IPS-20b (cell line): ENCODE results near the gene ARHGAP24.
"Not testable (repeated sequence)": the region's sequence is repeated elsewhere in the genome, so short reads cannot be mapped to it uniquely, and the experiment has no call there.

Experiments used
- H3K27ac ChIP-seq: one replicate; pipeline ENCODE4 v1.5.1; 2013; ENCODE audit warnings: low read length
- H3K27me3 ChIP-seq: 2 replicates; pipeline ENCODE4 v1.6.1; 2013; ENCODE audit warnings: mild to moderate bottlenecking, low read length, inconsistent platforms; ENCODE audit not compliant: insufficient read depth
- H3K36me3 ChIP-seq: 2 replicates; pipeline ENCODE4 v1.6.1; 2013; ENCODE audit warnings: low read depth, mild to moderate bottlenecking, inconsistent platforms, low read length, moderate library complexity; ENCODE audit not compliant: insufficient read depth
- H3K4me1 ChIP-seq: 2 replicates; pipeline ENCODE4 v1.6.1; 2013; ENCODE audit warnings: mild to moderate bottlenecking, control low read depth, inconsistent platforms, low read length, moderate library complexity; ENCODE audit not compliant: insufficient read depth
- H3K4me3 ChIP-seq: 2 replicates; pipeline ENCODE4 v1.5.1; 2013; ENCODE audit warnings: mild to moderate bottlenecking, low read length, inconsistent platforms
- H3K9ac ChIP-seq: 2 replicates; pipeline ENCODE4 v1.6.1; 2013; ENCODE audit warnings: low read depth, mild to moderate bottlenecking, inconsistent platforms, low read length, moderate library complexity
- H3K9me3 ChIP-seq: 2 replicates; pipeline ENCODE4 v1.6.1; 2013; ENCODE audit warnings: mild to moderate bottlenecking, low read depth, low read length, inconsistent platforms; ENCODE audit not compliant: insufficient read depth

Gene ARHGAP24

DNA sequence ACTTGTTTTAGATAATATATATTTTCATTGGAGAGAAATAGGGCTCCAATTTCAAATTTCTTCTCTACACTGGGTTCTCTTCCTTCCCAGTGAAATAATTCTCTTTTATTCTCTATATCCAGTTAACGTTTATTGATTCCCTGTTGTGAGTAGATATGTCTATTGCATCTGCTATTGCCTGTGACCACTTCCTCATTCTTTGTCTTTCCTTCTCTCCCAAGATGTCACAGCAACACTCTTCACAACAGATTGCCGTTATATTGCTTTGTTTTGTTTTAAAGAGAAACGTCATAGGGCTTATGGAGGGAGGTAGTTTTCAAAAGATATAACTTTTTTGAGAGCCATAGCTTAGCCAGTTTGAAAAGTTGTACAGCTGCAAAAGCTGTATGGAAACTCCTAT lies 343.8 kb downstream of the ARHGAP24 start:
- Histone ChIP-seq H3K9me3 (no peaks in the 10 kb centered on the region), H3K36me3 (no peaks in the 10 kb centered on the region), H3K27ac (no peak overlapping the region), H3K4me1 (peaks cover 7% of the 10 kb centered on the region; the same call in 1 of the 2 replicates), H3K9ac (no peak overlapping the region), H3K27me3 (no peaks in the 10 kb centered on the region), H3K4me3 (no peak overlapping the region)

- H3K27ac ChIP-seq, H3K9ac ChIP-seq, H3K27me3 ChIP-seq, H3K36me3 ChIP-seq, H3K4me3 ChIP-seq, H3K9me3 ChIP-seq: not testable (repeated sequence)
- H3K4me1 ChIP-seq = peaks cover 15% of the 10 kb centered on the region; the same call in 1 of the 2 replicates
These were observed 345.2 kb downstream of the ARHGAP24 start for GRCh38 chr4:85820101-85820500.

GRCh38 chr4:85821688-85822455 lies 346.9 kb downstream of the ARHGAP24 start:
- Histone ChIP-seq H3K27me3 (no peaks in the 10 kb centered on the region), H3K4me3 (no peak overlapping the region), H3K36me3 (no peaks in the 10 kb centered on the region), H3K27ac (no peak overlapping the region), H3K4me1 (peaks cover 30% of the 10 kb centered on the region; the same call in 1 of the 2 replicates), H3K9ac (no peak overlapping the region), H3K9me3 (no peaks in the 10 kb centered on the region)

DNA sequence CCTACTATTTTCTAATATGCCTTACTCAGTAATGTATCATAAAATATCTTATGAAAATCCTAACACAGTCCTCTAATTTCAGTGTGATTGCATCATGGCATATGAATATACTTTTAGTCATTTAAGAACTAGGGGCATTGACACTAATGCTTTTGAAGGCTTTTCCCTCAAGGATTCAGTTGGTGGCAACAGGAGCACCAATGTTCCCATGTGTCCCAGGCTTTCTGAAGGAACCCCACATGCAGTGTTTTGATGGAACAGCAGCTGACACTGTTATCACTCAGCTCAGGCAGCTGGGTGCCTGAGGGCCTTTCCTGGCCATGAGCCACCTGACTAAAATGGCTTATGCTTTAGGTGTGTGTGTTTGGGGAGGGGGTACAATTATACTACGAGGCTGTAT lies 348.3 kb downstream of the ARHGAP24 start:
- H3K4me1 ChIP-seq = peaks cover 41% of the 10 kb centered on the region
- no peak overlapping the region for H3K27ac ChIP-seq
- no peaks in the 10 kb centered on the region for H3K27me3 ChIP-seq

GRCh38 chr4:85824166-85824945 lies 349.4 kb downstream of the ARHGAP24 start:
- Histone ChIP-seq H3K9ac (no peak overlapping the region), H3K4me3 (no peak overlapping the region), H3K36me3 (no peaks in the 10 kb centered on the region), H3K4me1 (peaks cover 40% of the 10 kb centered on the region), H3K27me3 (no peaks in the 10 kb centered on the region), H3K27ac (no peak overlapping the region), H3K9me3 (no peaks in the 10 kb centered on the region)

More for the DNA sequence above, 348.3 kb downstream of the ARHGAP24 start:
- H3K9me3 ChIP-seq = no peaks in the 10 kb centered on the region
- no peak overlapping the region for H3K4me3 ChIP-seq
- H3K9ac ChIP-seq = no peak overlapping the region
- no peaks in the 10 kb centered on the region for H3K36me3 ChIP-seq

- Histone ChIP-seq H3K36me3 (no peaks in the 10 kb centered on the region), H3K9me3 (no peaks in the 10 kb centered on the region), H3K9ac (peak overlapping the region; percentile 71; the same call in 1 of the 2 replicates), H3K27me3 (no peaks in the 10 kb centered on the region), H3K4me1 (peaks cover 40% of the 10 kb centered on the region), H3K4me3 (peak overlapping the region; percentile 28; the same call in 1 of the 2 replicates), H3K27ac (peak overlapping the region; percentile 20)
These were observed 351.2 kb downstream of the ARHGAP24 start for GRCh38 chr4:85826060-85826678.

GRCh38 chr4:85828027-85828890 lies 353.3 kb downstream of the ARHGAP24 start:
- peak overlapping the region; percentile 34; the same call in 1 of the 2 replicates for H3K9ac ChIP-seq
- no peak overlapping the region for H3K4me3 ChIP-seq
- H3K36me3 ChIP-seq = no peaks in the 10 kb centered on the region
- H3K9me3 ChIP-seq = no peaks in the 10 kb centered on the region
- H3K4me1 ChIP-seq = peaks cover 42% of the 10 kb centered on the region
- H3K27me3 ChIP-seq = no peaks in the 10 kb centered on the region
- H3K27ac ChIP-seq = no peak overlapping the region

DNA sequence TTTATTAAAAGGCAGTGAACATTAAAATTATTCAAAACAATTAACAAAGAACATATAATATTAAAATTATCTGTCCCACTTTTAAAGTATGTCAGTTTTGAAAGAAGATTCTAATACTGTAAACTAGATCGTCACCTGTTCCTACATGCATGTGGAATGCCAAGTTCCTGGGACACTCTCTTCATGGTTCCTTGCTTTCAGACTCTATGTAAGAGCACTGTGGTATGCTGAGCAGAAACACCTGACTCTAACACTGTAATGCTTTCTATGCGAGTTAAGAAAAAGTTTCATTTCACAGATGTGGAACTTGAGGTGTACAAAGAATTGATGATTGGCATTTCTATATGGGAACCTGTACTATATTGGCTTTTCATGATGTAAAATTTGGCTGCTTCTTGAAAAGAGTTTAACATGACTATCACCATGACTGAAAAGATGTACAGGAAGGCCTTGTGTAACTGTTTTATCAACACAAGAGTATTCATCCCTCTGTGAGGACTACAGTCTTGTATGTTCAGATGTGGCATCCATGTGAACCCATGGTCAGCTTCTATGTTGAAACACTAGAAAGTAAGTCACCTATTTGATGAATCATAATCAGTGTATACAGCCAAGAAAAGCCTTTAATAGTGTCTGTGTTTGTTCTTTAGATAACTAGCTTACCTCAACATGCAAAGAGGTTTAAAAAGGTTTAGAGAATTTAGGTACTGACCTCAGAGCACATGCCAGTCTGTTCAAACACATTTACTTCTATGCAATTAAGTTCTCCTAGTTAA lies 354.5 kb downstream of the ARHGAP24 start:
- Histone ChIP-seq H3K27me3 (no peaks in the 10 kb centered on the region), H3K9ac (no peak overlapping the region), H3K4me1 (peaks cover 35% of the 10 kb centered on the region), H3K9me3 (no peaks in the 10 kb centered on the region), H3K4me3 (no peak overlapping the region), H3K27ac (no peak overlapping the region), H3K36me3 (no peaks in the 10 kb centered on the region)

GRCh38 chr4:85831647-85832046 lies 356.7 kb downstream of the ARHGAP24 start:
- no peak overlapping the region for H3K4me3 ChIP-seq
- H3K36me3 ChIP-seq = no peaks in the 10 kb centered on the region
- no peaks in the 10 kb centered on the region for H3K9me3 ChIP-seq
- H3K9ac ChIP-seq = no peak overlapping the region
- peaks cover 21% of the 10 kb centered on the region for H3K4me1 ChIP-seq
- no peaks in the 10 kb centered on the region for H3K27me3 ChIP-seq
- H3K27ac ChIP-seq = no peak overlapping the region

GRCh38 chr4:85833302-85833701 lies 358.4 kb downstream of the ARHGAP24 start:
- no peaks in the 10 kb centered on the region for H3K9me3 ChIP-seq
- H3K36me3 ChIP-seq = no peaks in the 10 kb centered on the region
- no peaks in the 10 kb centered on the region for H3K27me3 ChIP-seq
- no peak overlapping the region for H3K9ac ChIP-seq
- peaks cover 7% of the 10 kb centered on the region; the same call in 1 of the 2 replicates for H3K4me1 ChIP-seq
- H3K4me3 ChIP-seq = no peak overlapping the region
- no peak overlapping the region for H3K27ac ChIP-seq
